Measurements from ENCODE around the gene GTPBP10. TPM values are rescaled to one million over a fixed set of nuclear protein-coding genes. Genes with fewer than 3 reads are reported as not detected.

Gene GTPBP10
- total and polyA plus RNA-seq, 2 of the 13 experiments (the other 11 are each of a cell fraction or from before 2014, with no cell fraction given): 13.3 to 38.7 TPM

GRCh38 chr7:90298145-90299038 lies 48.1 kb upstream of the GTPBP10 start (continued):
- TF ChIP-seq ARID5B (CRISPR knock-in tag; IDR thresholded peaks at IDR 0.05) (peak; percentile 21; the same call in 1 of the 2 replicates), ZNF720 (CRISPR knock-in tag; IDR thresholded peaks at IDR 0.05) (no peak), RBFOX2 (IDR thresholded peaks at IDR 0.05; ENCODE audit: low read depth, low read length) (no peak), MAFK (conservative IDR thresholded peaks at IDR 0.05 in 1 of 2, IDR thresholded peaks at IDR 0.05 in 1 of 2; ENCODE audit: low read length in 2 of 2) (peak; percentile 29 to 56), THYN1 (CRISPR knock-in tag; IDR thresholded peaks at IDR 0.05; ENCODE audit: borderline replicate concordance, low read depth) (no peak), RAD21 (CRISPR knock-in tag; IDR thresholded peaks at IDR 0.05) (peak; percentile 48; the same call in 1 of the 2 replicates), NFRKB (IDR thresholded peaks at IDR 0.05) (no peak), ZNF280D (CRISPR knock-in tag; IDR thresholded peaks at IDR 0.05) (no peak), REST (IDR thresholded peaks at IDR 0.05; ENCODE audit: borderline replicate concordance in 1 of 2, low read depth in 1 of 2, low read length in 2 of 2) (no peak), ZSCAN20 (CRISPR knock-in tag; IDR thresholded peaks at IDR 0.05; ENCODE audit: borderline replicate concordance) (no peak), DPF2 (CRISPR knock-in tag; IDR thresholded peaks at IDR 0.05; ENCODE audit: borderline replicate concordance, low read depth) (no peak)
- TF ChIP-seq, protein P1, sequence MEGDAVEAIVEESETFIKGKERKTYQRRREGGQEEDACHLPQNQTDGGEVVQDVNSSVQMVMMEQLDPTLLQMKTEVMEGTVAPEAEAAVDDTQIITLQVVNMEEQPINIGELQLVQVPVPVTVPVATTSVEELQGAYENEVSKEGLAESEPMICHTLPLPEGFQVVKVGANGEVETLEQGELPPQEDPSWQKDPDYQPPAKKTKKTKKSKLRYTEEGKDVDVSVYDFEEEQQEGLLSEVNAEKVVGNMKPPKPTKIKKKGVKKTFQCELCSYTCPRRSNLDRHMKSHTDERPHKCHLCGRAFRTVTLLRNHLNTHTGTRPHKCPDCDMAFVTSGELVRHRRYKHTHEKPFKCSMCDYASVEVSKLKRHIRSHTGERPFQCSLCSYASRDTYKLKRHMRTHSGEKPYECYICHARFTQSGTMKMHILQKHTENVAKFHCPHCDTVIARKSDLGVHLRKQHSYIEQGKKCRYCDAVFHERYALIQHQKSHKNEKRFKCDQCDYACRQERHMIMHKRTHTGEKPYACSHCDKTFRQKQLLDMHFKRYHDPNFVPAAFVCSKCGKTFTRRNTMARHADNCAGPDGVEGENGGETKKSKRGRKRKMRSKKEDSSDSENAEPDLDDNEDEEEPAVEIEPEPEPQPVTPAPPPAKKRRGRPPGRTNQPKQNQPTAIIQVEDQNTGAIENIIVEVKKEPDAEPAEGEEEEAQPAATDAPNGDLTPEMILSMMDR (CRISPR knock-in tag; IDR thresholded peaks at IDR 0.05): peak; percentile 83
- TF ChIP-seq, protein P2, sequence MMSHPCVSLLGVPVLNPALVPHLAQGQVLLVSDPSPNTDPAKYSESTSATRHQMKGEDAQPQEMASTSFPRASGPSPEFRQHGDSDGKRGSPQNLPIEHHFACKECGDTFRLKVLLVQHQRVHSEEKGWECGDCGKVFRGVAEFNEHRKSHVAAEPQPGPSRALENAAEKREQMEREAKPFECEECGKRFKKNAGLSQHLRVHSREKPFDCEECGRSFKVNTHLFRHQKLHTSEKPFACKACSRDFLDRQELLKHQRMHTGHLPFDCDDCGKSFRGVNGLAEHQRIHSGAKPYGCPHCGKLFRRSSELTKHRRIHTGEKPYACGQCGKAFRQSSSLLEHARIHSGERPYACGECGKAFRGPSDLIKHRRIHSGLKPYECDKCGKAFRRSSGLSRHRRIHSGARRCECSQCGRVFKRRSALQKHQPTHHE (CRISPR knock-in tag; IDR thresholded peaks at IDR 0.05; ENCODE audit: borderline replicate concordance): no peak
